Fibroblast of lung (primary cell): ENCODE results near the gene MRTFA. TPM values are rescaled to one million over a fixed set of nuclear protein-coding genes. Genes with fewer than 3 reads are reported as not detected.

Experiments
- DNase-seq, 2 donors: peaks; one replicate each; pipeline versions ENCODE4 v3.0.0 to v3.0.0-alpha.2; 2010; ENCODE audit warnings: low read depth in 2 of 2
- H2AFZ ChIP-seq: 2 replicates; pipeline ENCODE4 v1.5.1; 2012; ENCODE audit warnings: low read length, control low read depth, inconsistent platforms
- H3K27ac ChIP-seq: 2 replicates; pipeline ENCODE4 v1.5.1; 2011; ENCODE audit warnings: low read length, control low read depth; ENCODE audit not compliant: insufficient read depth
- H3K27me3 ChIP-seq: 2 replicates; pipeline ENCODE4 v1.5.1; 2011; ENCODE audit warnings: mild to moderate bottlenecking, low read length; ENCODE audit not compliant: control insufficient read depth, insufficient read depth
- H3K36me3 ChIP-seq: 2 replicates; pipeline ENCODE4 v1.5.1; 2011; ENCODE audit warnings: low read length; ENCODE audit not compliant: control insufficient read depth, insufficient read depth
- H3K4me1 ChIP-seq: 2 replicates; pipeline ENCODE4 v1.5.1; 2011; ENCODE audit warnings: low read length; ENCODE audit not compliant: control insufficient read depth, insufficient read depth; ENCODE audit errors: extremely low read depth
- H3K4me2 ChIP-seq: 2 replicates; pipeline ENCODE4 v1.5.1; 2011; ENCODE audit warnings: low read length, control low read depth; ENCODE audit not compliant: insufficient read depth; ENCODE audit errors: extremely low read depth
- H3K4me3 ChIP-seq, 4 experiments: fragments of 200-600 bp in 1 of 4; sonication (generic) in 1 of 4; replicated peaks in 1 of 4; 2 replicates each; pipeline ENCODE4 v1.5.1; 2011 to 2016; ENCODE audit warnings: low read length in 4 of 4, low read depth in 3 of 4, mild to moderate bottlenecking in 3 of 4, control low read depth in 2 of 4, inconsistent platforms in 1 of 4, mixed read lengths in 1 of 4; ENCODE audit not compliant: insufficient read depth in 1 of 4; ENCODE audit errors: control extremely low read depth in 1 of 4
- H3K79me2 ChIP-seq: 2 replicates; pipeline ENCODE4 v1.5.1; 2012; ENCODE audit warnings: mild to moderate bottlenecking, low read length, inconsistent platforms; ENCODE audit not compliant: control insufficient read depth, insufficient read depth
- H3K9ac ChIP-seq: 2 replicates; pipeline ENCODE4 v1.5.1; 2011; ENCODE audit warnings: mild to moderate bottlenecking, low read length, control low read depth; ENCODE audit not compliant: insufficient read depth
- H3K9me3 ChIP-seq: 2 replicates; pipeline ENCODE4 v1.5.1; 2012; ENCODE audit warnings: low read depth, low read length; ENCODE audit not compliant: control insufficient read depth, insufficient read depth
- H4K20me1 ChIP-seq: 2 replicates; pipeline ENCODE4 v1.5.1; 2011; ENCODE audit warnings: low read length; ENCODE audit not compliant: control insufficient read depth, insufficient read depth; ENCODE audit errors: extremely low read depth
- CTCF ChIP-seq, 2 donors: IDR thresholded peaks in 1 of 2; conservative IDR thresholded peaks in 1 of 2; 1 replicate in 1 of 2; 2 replicates in 1 of 2; pipeline ENCODE4 v1.5.1; 2011 to 2012; ENCODE audit warnings: low read length in 2 of 2, control low read depth in 1 of 2, inconsistent platforms in 1 of 2, low read depth in 1 of 2, mild to moderate bottlenecking in 1 of 2
- EZH2 ChIP-seq: IDR thresholded peaks from 2 replicates; pipeline ENCODE4 v1.5.1; 2012; ENCODE audit warnings: low read length, control low read depth, mild to moderate bottlenecking; ENCODE audit errors: missing control alignments
- polyA plus RNA-seq, 2 donors: library from polyadenylated mRNA; depleted of rRNA in 1 of 2; stranded (reverse) in 1 of 2; unstranded in 1 of 2; fragments of >200 nt; gene quantifications; 2 replicates each; pipeline ENCODE4 v1.2.1, GENCODE V29; 2011 to 2012; ENCODE audit warnings: missing spikeins in 1 of 2
- total RNA-seq: library from RNA; depleted of rRNA; stranded (reverse); fragments of >200 nt; gene quantifications from 2 replicates; pipeline ENCODE4 v1.2.1, GENCODE V29; 2014

MRTFA gene
- total and polyA plus RNA-seq, 2 donors (not counting 1 experiment from before 2014, with no cell fraction given) = 7.6 to 23.0 TPM

DNA sequence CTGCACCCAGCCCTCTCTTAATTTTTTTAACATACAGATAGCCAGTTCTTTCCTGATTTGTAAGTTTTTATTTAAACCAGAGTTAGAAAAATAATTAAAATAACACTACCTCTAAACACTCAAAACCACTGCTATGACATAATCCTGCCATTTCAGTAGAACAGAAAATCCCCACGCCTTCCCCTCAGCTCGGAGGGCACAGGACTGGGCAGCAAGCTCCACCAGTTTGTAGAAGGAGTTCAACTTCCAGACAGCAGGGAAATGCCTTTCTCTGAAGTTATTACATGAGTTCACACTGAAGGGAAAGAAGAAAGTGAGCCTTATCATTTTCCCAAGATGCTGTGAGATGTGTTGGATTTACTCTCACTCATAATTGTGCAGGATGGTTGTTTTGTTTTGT, 114.4 kb downstream of the MRTFA start:
- H4K20me1 ChIP-seq = no peaks in the 10 kb centered on the region
- no peak overlapping the region for H3K4me2 ChIP-seq
- no peak for DNase-seq
- H2AFZ ChIP-seq = no peak overlapping the region
- H3K4me3 ChIP-seq = no peak overlapping the region
- H3K9ac ChIP-seq = no peak overlapping the region
- TF ChIP-seq CTCF (conservative IDR thresholded peaks at IDR 0.05 in 1 of 2, IDR thresholded peaks at IDR 0.05 in 1 of 2; ENCODE audit: low read depth in 1 of 2, low read length in 2 of 2) (no peak), EZH2 (no peak)
- no peak overlapping the region for H3K27ac ChIP-seq
- no peaks in the 10 kb centered on the region for H3K9me3 ChIP-seq
- peaks cover 32% of the 10 kb centered on the region for H3K79me2 ChIP-seq
- no peaks in the 10 kb centered on the region for H3K27me3 ChIP-seq
- no peaks in the 10 kb centered on the region for H3K36me3 ChIP-seq
- no peaks in the 10 kb centered on the region for H3K4me1 ChIP-seq

GRCh38 chr22:40521046-40521445, 115.5 kb downstream of the MRTFA start:
- Histone ChIP-seq H3K27ac (no peak overlapping the region), H3K4me3 (no peak overlapping the region), H3K79me2 (peaks cover 21% of the 10 kb centered on the region), H4K20me1 (no peaks in the 10 kb centered on the region), H3K36me3 (no peaks in the 10 kb centered on the region), H3K9me3 (no peaks in the 10 kb centered on the region), H2AFZ (no peak overlapping the region), H3K27me3 (no peaks in the 10 kb centered on the region), H3K4me2 (no peak overlapping the region), H3K9ac (no peak overlapping the region), H3K4me1 (no peaks in the 10 kb centered on the region)
- no peak for DNase-seq
- TF ChIP-seq EZH2 = no peak
- no peak for TF ChIP-seq CTCF (conservative IDR thresholded peaks at IDR 0.05 in 1 of 2, IDR thresholded peaks at IDR 0.05 in 1 of 2; ENCODE audit: low read depth in 1 of 2, low read length in 2 of 2)

GRCh38 chr22:40520562-40520961, 116.0 kb downstream of the MRTFA start:
- Histone ChIP-seq H3K27me3 (no peaks in the 10 kb centered on the region), H3K9me3 (no peaks in the 10 kb centered on the region), H3K4me1 (no peaks in the 10 kb centered on the region), H4K20me1 (no peaks in the 10 kb centered on the region), H3K4me2 (no peak overlapping the region), H3K36me3 (no peaks in the 10 kb centered on the region), H2AFZ (no peak overlapping the region), H3K4me3 (no peak overlapping the region), H3K9ac (no peak overlapping the region), H3K27ac (no peak overlapping the region), H3K79me2 (peaks cover 19% of the 10 kb centered on the region)
- no peak for DNase-seq
- TF ChIP-seq CTCF (conservative IDR thresholded peaks at IDR 0.05 in 1 of 2, IDR thresholded peaks at IDR 0.05 in 1 of 2; ENCODE audit: low read depth in 1 of 2, low read length in 2 of 2) (no peak), EZH2 (no peak)
